HG02884 (cell line): Measurements from ENCODE around the gene CYB561D1.

Experiments
- ATAC-seq: cut with Tn5 transposase; IDR thresholded peaks from one replicate; pipeline ENCODE4 v1.9.1; 2021; ENCODE audit warnings: mild to moderate bottlenecking, moderate library complexity; ENCODE audit not compliant: unreplicated experiment

Gene CYB561D1

GRCh38 chr1:109527846-109528695 lies 34.2 kb downstream of the CYB561D1 start:
- ATAC-seq: no peak

- ATAC-seq: no peak
These were observed 34.8 kb downstream of the CYB561D1 start for GRCh38 chr1:109528712-109529111.

- ATAC-seq: no peak
These were observed 36.1 kb downstream of the CYB561D1 start for GRCh38 chr1:109529881-109530456.

GRCh38 chr1:109530457-109531087 lies 36.7 kb downstream of the CYB561D1 start:
- ATAC-seq: no peak

GRCh38 chr1:109531380-109531779 lies 37.5 kb downstream of the CYB561D1 start:
- no peak for ATAC-seq

- ATAC-seq: no peak
These were observed 38.0 kb downstream of the CYB561D1 start for GRCh38 chr1:109531826-109532364.

GRCh38 chr1:109532365-109533136 lies 38.7 kb downstream of the CYB561D1 start:
- ATAC-seq: peak; percentile 52

- ATAC-seq: no peak
These were observed 40.5 kb downstream of the CYB561D1 start for GRCh38 chr1:109534307-109534858.

- ATAC-seq: no peak
These were observed 41.6 kb downstream of the CYB561D1 start for GRCh38 chr1:109535481-109535880.

- no peak for ATAC-seq
These were observed 42.1 kb downstream of the CYB561D1 start for GRCh38 chr1:109535971-109536491.

GRCh38 chr1:109537450-109538178 lies 43.7 kb downstream of the CYB561D1 start:
- ATAC-seq: no peak

- ATAC-seq: no peak
These were observed 45.1 kb downstream of the CYB561D1 start for GRCh38 chr1:109538827-109539555.

GRCh38 chr1:109539676-109540075 lies 45.8 kb downstream of the CYB561D1 start, which contains the start of gene GPR61:
Gene GPR61 (plus strand): TSS chr1:109539872. CDS start chr1:109543023, 3,151 bp downstream.
- ATAC-seq: no peak

GRCh38 chr1:109541102-109541501 lies 47.2 kb downstream of the CYB561D1 start:
- no peak for ATAC-seq

- no peak for ATAC-seq
These were observed 48.8 kb downstream of the CYB561D1 start for GRCh38 chr1:109542657-109543056.

GRCh38 chr1:109543283-109543987 lies 49.5 kb downstream of the CYB561D1 start:
- ATAC-seq: no peak

- no peak for ATAC-seq
These were observed 50.3 kb downstream of the CYB561D1 start for GRCh38 chr1:109543988-109544735.
